ENCODE data around the gene GNG4. TPM values are rescaled to one million over a fixed set of nuclear protein-coding genes. Genes with fewer than 3 reads are reported as not detected.
"Not testable (repeated sequence)": the region's sequence is repeated elsewhere in the genome, so short reads cannot be mapped to it uniquely, and the experiment has no call there.

GNG4 gene
- total and polyA plus RNA-seq, 2 donors (not counting 1 experiment from before 2014, with no cell fraction given), result 0.52 TPM; not detected in 1

- no peaks in the 10 kb centered on the region for H3K9me3 ChIP-seq (ENCODE audit: control extremely low read depth in 1 of 3, control insufficient read depth in 2 of 3, insufficient read depth in 1 of 3, low read length in 2 of 3)
- ATAC-seq (ENCODE audit: low read depth) (no peak), DNase-seq (no peak)
- 87% methylated on average over 12 of the region's 18 CpGs for WGBS (ENCODE audit: insufficient coverage)
- no peaks in the 10 kb centered on the region for H3K79me2 ChIP-seq (ENCODE audit: control insufficient read depth, insufficient read depth, low read length)
- no peaks in the 10 kb centered on the region for H3K36me3 ChIP-seq (replicated peaks in 1 of 2; ENCODE audit: control extremely low read depth in 1 of 2, control insufficient read depth in 1 of 2, extremely low read depth in 1 of 2, insufficient read depth in 2 of 2, low read length in 1 of 2)
- intact Hi-C loops (cut with micrococcal nuclease), result no loop called here
- no peaks in the 10 kb centered on the region for H3K4me1 ChIP-seq (ENCODE audit: control insufficient read depth in 2 of 2, insufficient read depth in 2 of 2, low read length in 2 of 2)
- POLR2A ChIA-PET, result no interaction called here
- Mint-ChIP-seq H3K9me3 (ENCODE audit: insufficient read depth) (no peaks in the 10 kb centered on the region), H3K27ac (no peak overlapping the region), H3K27me3 (peaks cover 16% of the 10 kb centered on the region), H3K4me1 (no peaks in the 10 kb centered on the region), H3K4me3 (no peak overlapping the region)
- H4K20me1 ChIP-seq (ENCODE audit: control insufficient read depth, insufficient read depth, low read length, poor library complexity, severe bottlenecking), result no peaks in the 10 kb centered on the region
- no peak overlapping the region for H2AFZ ChIP-seq (ENCODE audit: insufficient read depth, low read depth, low read length, poor library complexity, severe bottlenecking)
- H3K27ac ChIP-seq (ENCODE audit: low read length in 2 of 2), result no peak overlapping the region
- TF ChIP-seq CTCF (IDR thresholded peaks at IDR 0.05) (no peak), EZH2 (IDR thresholded peaks at IDR 0.05; ENCODE audit: borderline replicate concordance, insufficient read depth, low read depth, low read length, poor library complexity, severe bottlenecking) (no peak)
- H3K27me3 ChIP-seq (replicated peaks in 1 of 4; ENCODE audit: control extremely low read depth in 1 of 4, control insufficient read depth in 3 of 4, insufficient read depth in 4 of 4, low read length in 3 of 4), result peaks cover 0 to 5% (median 1%) of the 10 kb centered on the region in 4 experiments
- H3K4me3 ChIP-seq (ENCODE audit: control extremely low read depth in 1 of 5, extremely low read depth in 1 of 5, insufficient read depth in 1 of 5, low read depth in 2 of 5, low read length in 4 of 5), result no peak overlapping the region
- CTCF ChIA-PET, result no interaction called here
- no peak overlapping the region for H3K4me2 ChIP-seq (replicated peaks; ENCODE audit: low read depth, low read length, poor library complexity, severe bottlenecking)
- H3K9ac ChIP-seq (ENCODE audit: low read length), result no peak overlapping the region
These were observed 26.4 kb downstream of the GNG4 start for GRCh38 chr1:235622936-235623779.

GRCh38 chr1:235619149-235619548, 30.4 kb downstream of the GNG4 start:
- CTCF ChIA-PET, result interaction anchor here (0.7 kb wide), 1 partner anchor 196 kb away, joined by 3 read pairs; no protein-coding TSS in a partner anchor
- H3K27me3 ChIP-seq (replicated peaks in 1 of 4; ENCODE audit: control extremely low read depth in 1 of 4, control insufficient read depth in 3 of 4, insufficient read depth in 4 of 4, low read length in 3 of 4); H3K4me1 Mint-ChIP-seq; H3K27ac Mint-ChIP-seq; ATAC-seq (ENCODE audit: low read depth); H3K4me3 ChIP-seq (ENCODE audit: control extremely low read depth in 1 of 5, extremely low read depth in 1 of 5, insufficient read depth in 1 of 5, low read depth in 2 of 5, low read length in 4 of 5); H3K4me3 Mint-ChIP-seq; H4K20me1 ChIP-seq (ENCODE audit: control insufficient read depth, insufficient read depth, low read length, poor library complexity, severe bottlenecking); H3K4me2 ChIP-seq (replicated peaks; ENCODE audit: low read depth, low read length, poor library complexity, severe bottlenecking); H3K79me2 ChIP-seq (ENCODE audit: control insufficient read depth, insufficient read depth, low read length); H2AFZ ChIP-seq (ENCODE audit: insufficient read depth, low read depth, low read length, poor library complexity, severe bottlenecking); H3K9me3 Mint-ChIP-seq (ENCODE audit: insufficient read depth); H3K4me1 ChIP-seq (ENCODE audit: control insufficient read depth in 2 of 2, insufficient read depth in 2 of 2, low read length in 2 of 2); H3K9ac ChIP-seq (ENCODE audit: low read length); POLR2A ChIA-PET; DNase-seq; H3K9me3 ChIP-seq (ENCODE audit: control extremely low read depth in 1 of 3, control insufficient read depth in 2 of 3, insufficient read depth in 1 of 3, low read length in 2 of 3); H3K27ac ChIP-seq (ENCODE audit: low read length in 2 of 2); intact Hi-C loops (cut with micrococcal nuclease); H3K36me3 ChIP-seq (replicated peaks in 1 of 2; ENCODE audit: control extremely low read depth in 1 of 2, control insufficient read depth in 1 of 2, extremely low read depth in 1 of 2, insufficient read depth in 2 of 2, low read length in 1 of 2): not testable (repeated sequence)
- peaks cover 11% of the 10 kb centered on the region for H3K27me3 Mint-ChIP-seq
- no CpG with 5 or more reads among the region's 2 CpGs for WGBS (ENCODE audit: insufficient coverage)

Measured in B cell (primary cell).